CD14-positive monocyte (primary cell): ENCODE results near the gene SH3RF3. TPM values are rescaled to one million over a fixed set of nuclear protein-coding genes. Genes with fewer than 3 reads are reported as not detected.
A peak's percentile ranks its signal among the peaks of the same experiment; 100 is the strongest.

Experiments
- DNase-seq, 3 donors: peaks; one replicate each; pipeline ENCODE4 v3.0.0-alpha.2; 2011 to 2022
- H2AFZ ChIP-seq: 2 replicates; pipeline ENCODE4 v1.6.0; 2012; ENCODE audit warnings: mild to moderate bottlenecking, low read depth, low read length, inconsistent platforms; ENCODE audit not compliant: insufficient read depth, poor library complexity, severe bottlenecking
- H3K27ac ChIP-seq, 2 donors: 1 replicate in 1 of 2; 2 replicates in 1 of 2; pipeline ENCODE4 v1.5.1; 2012 to 2013; ENCODE audit warnings: low read length in 2 of 2, control low read depth in 1 of 2, inconsistent platforms in 1 of 2, low read depth in 1 of 2, mild to moderate bottlenecking in 1 of 2
- H3K27me3 ChIP-seq, 2 donors: one replicate each; pipeline versions ENCODE4 v1.6.0 to v1.6.1; 2011 to 2013; ENCODE audit warnings: low read length in 2 of 2; ENCODE audit not compliant: control insufficient read depth in 2 of 2, insufficient read depth in 2 of 2
- H3K36me3 ChIP-seq, 2 donors: replicated peaks in 1 of 2; 1 replicate in 1 of 2; 2 replicates in 1 of 2; pipeline versions ENCODE4 v1.5.1 to v1.6.1; 2012 to 2013; ENCODE audit warnings: low read length in 2 of 2, control low read depth in 1 of 2, inconsistent platforms in 1 of 2, mild to moderate bottlenecking in 1 of 2; ENCODE audit not compliant: insufficient read depth in 2 of 2, control insufficient read depth in 1 of 2
- H3K4me1 ChIP-seq, 2 donors: 1 replicate in 1 of 2; 2 replicates in 1 of 2; pipeline versions ENCODE4 v1.5.1 to v1.6.1; 2012 to 2013; ENCODE audit warnings: low read length in 2 of 2, control low read depth in 1 of 2, inconsistent platforms in 1 of 2, mild to moderate bottlenecking in 1 of 2, moderate library complexity in 1 of 2; ENCODE audit not compliant: insufficient read depth in 2 of 2, control insufficient read depth in 1 of 2
- H3K4me2 ChIP-seq: replicated peaks from 2 replicates; pipeline ENCODE3; 2012; ENCODE audit warnings: low read length, moderate library complexity, mild to moderate bottlenecking; ENCODE audit not compliant: poor library complexity, severe bottlenecking; ENCODE audit errors: extremely low read depth
- H3K4me3 ChIP-seq, 3 experiments: fragments of 200-600 bp in 1 of 3; sonication (generic) in 1 of 3; replicated peaks in 1 of 3; 1 replicate in 2 of 3; 2 replicates in 1 of 3; pipeline ENCODE4 v1.5.1; 2011 to 2013; ENCODE audit warnings: low read length in 3 of 3, mild to moderate bottlenecking in 3 of 3, control low read depth in 2 of 3, low read depth in 2 of 3, inconsistent platforms in 1 of 3, moderate library complexity in 1 of 3
- H3K79me2 ChIP-seq: 2 replicates; pipeline ENCODE4 v1.6.0; 2012; ENCODE audit warnings: mild to moderate bottlenecking, control low read depth, inconsistent platforms, low read length, moderate library complexity; ENCODE audit not compliant: insufficient read depth
- H3K9ac ChIP-seq: 2 replicates; pipeline ENCODE4 v1.6.0; 2017; ENCODE audit warnings: low read length, mild to moderate bottlenecking; ENCODE audit not compliant: insufficient read depth, poor library complexity, severe bottlenecking
- H3K9me3 ChIP-seq, 2 donors: replicated peaks in 1 of 2; 1 replicate in 1 of 2; 2 replicates in 1 of 2; pipeline versions ENCODE4 v1.5.1 to v1.6.1; 2012 to 2013; ENCODE audit warnings: low read length in 2 of 2, control low read depth in 1 of 2; ENCODE audit not compliant: control insufficient read depth in 1 of 2, insufficient read depth in 1 of 2
- H4K20me1 ChIP-seq: 2 replicates; pipeline ENCODE4 v1.6.0; 2012; ENCODE audit warnings: mild to moderate bottlenecking, low read length, control low read depth, moderate library complexity; ENCODE audit not compliant: insufficient read depth
- H3K27ac Mint-ChIP-seq, 7 donors: one replicate each; pipeline ENCODE4 v1.8.0; 2020; ENCODE audit warnings: mild to moderate bottlenecking in 7 of 7, mixed read lengths in 7 of 7, moderate library complexity in 6 of 7, inconsistent platforms in 2 of 7
- H3K27me3 Mint-ChIP-seq, 3 donors: one replicate each; pipeline ENCODE4 v1.8.0; 2021 to 2022; ENCODE audit warnings: low read depth in 3 of 3, mild to moderate bottlenecking in 3 of 3, mixed read lengths in 3 of 3, moderate library complexity in 3 of 3, inconsistent platforms in 1 of 3
- H3K36me3 Mint-ChIP-seq, 2 donors: one replicate each; pipeline ENCODE4 v1.8.0; 2020; ENCODE audit warnings: mixed read lengths in 2 of 2, inconsistent platforms in 1 of 2, mild to moderate bottlenecking in 1 of 2
- H3K4me1 Mint-ChIP-seq: one replicate; pipeline ENCODE4 v1.8.0; 2020; ENCODE audit warnings: mild to moderate bottlenecking, mixed read lengths
- H3K4me3 Mint-ChIP-seq, 2 donors: one replicate each; pipeline ENCODE4 v1.8.0; 2020; ENCODE audit warnings: mild to moderate bottlenecking in 2 of 2, mixed read lengths in 2 of 2, moderate library complexity in 1 of 2
- H3K9me3 Mint-ChIP-seq, 7 donors: one replicate each; pipeline ENCODE4 v1.8.0; 2020 to 2022; ENCODE audit warnings: mixed read lengths in 7 of 7, mild to moderate bottlenecking in 6 of 7, moderate library complexity in 6 of 7, inconsistent platforms in 2 of 7
- WGBS: methylation state at CpG from one replicate; pipeline ENCODE4 v1.1.5; 2013; ENCODE audit warnings: missing lambda C conversion rate; ENCODE audit not compliant: insufficient coverage; 5-methylcytosine and 5-hydroxymethylcytosine counted together
- intact Hi-C, 2 donors: fragments of 100-400 bp; cut with micrococcal nuclease; formaldehyde crosslinking; loops; one replicate each; pipeline versions ENCODE4 v1.15.0 to v1.15.1; 2023
- polyA plus RNA-seq, 3 donors: library from polyadenylated mRNA; depleted of rRNA in 1 of 3; unstranded in 2 of 3; stranded (reverse) in 1 of 3; fragments of 300-500 nt in 2 of 3; fragments of >200 nt in 1 of 3; fragmentation: Illumina TruSeq in 2 of 3; gene quantifications; 1 replicate in 2 of 3; 2 replicates in 1 of 3; pipeline ENCODE4 v1.2.3, GENCODE V29; 2012 to 2021
- TF ChIP-seq, protein P1 (sequence below): fragments of 200-600 bp; IDR thresholded peaks from one replicate; pipeline ENCODE4 v1.8.0; 2022; ENCODE audit warnings: antibody characterized with exemption, mild to moderate bottlenecking

SH3RF3 gene
- polyA plus RNA-seq, 3 donors, result 0.25 to 0.75 (median 0.34) TPM

- H4K20me1 ChIP-seq, result no peaks in the 10 kb centered on the region
- Mint-ChIP-seq H3K36me3 (peaks cover 1 to 12% of the 10 kb centered on the region in 2 donors), H3K4me1 (peaks cover 51% of the 10 kb centered on the region), H3K4me3 (no peak overlapping the region), H3K9me3 (peaks cover 0 to 1% (median 0%) of the 10 kb centered on the region in 7 donors), H3K27ac (peak overlapping the region in 2 of 7 donors; percentile 12 to 46), H3K27me3 (peaks cover 2 to 9% (median 4%) of the 10 kb centered on the region in 3 donors)
- intact Hi-C loops, result loop anchor here in 1 of 2 donors (10.0 kb wide), 1 partner anchor 48 kb away; no protein-coding TSS in a partner anchor
- no peak overlapping the region for H3K4me2 ChIP-seq
- H3K27me3 ChIP-seq, result no peaks in the 10 kb centered on the region
- H2AFZ ChIP-seq, result no peak overlapping the region
- no peak for DNase-seq
- TF ChIP-seq, protein P1, sequence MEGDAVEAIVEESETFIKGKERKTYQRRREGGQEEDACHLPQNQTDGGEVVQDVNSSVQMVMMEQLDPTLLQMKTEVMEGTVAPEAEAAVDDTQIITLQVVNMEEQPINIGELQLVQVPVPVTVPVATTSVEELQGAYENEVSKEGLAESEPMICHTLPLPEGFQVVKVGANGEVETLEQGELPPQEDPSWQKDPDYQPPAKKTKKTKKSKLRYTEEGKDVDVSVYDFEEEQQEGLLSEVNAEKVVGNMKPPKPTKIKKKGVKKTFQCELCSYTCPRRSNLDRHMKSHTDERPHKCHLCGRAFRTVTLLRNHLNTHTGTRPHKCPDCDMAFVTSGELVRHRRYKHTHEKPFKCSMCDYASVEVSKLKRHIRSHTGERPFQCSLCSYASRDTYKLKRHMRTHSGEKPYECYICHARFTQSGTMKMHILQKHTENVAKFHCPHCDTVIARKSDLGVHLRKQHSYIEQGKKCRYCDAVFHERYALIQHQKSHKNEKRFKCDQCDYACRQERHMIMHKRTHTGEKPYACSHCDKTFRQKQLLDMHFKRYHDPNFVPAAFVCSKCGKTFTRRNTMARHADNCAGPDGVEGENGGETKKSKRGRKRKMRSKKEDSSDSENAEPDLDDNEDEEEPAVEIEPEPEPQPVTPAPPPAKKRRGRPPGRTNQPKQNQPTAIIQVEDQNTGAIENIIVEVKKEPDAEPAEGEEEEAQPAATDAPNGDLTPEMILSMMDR, result no peak
- WGBS, result 97% methylated on average over 4 of the region's 7 CpGs
- H3K9me3 ChIP-seq, result no peaks in the 10 kb centered on the region
- H3K9ac ChIP-seq, result no peak overlapping the region
- no peak overlapping the region for H3K27ac ChIP-seq
- no peak overlapping the region for H3K4me3 ChIP-seq
- H3K36me3 ChIP-seq, result no peaks in the 10 kb centered on the region
- peaks cover 44 to 47% of the 10 kb centered on the region in 2 donors for H3K4me1 ChIP-seq
- H3K79me2 ChIP-seq, result no peaks in the 10 kb centered on the region
Measured at GRCh38 chr2:109253217-109253616, 124.2 kb downstream of the SH3RF3 start.

GRCh38 chr2:109254174-109254904 is 125.3 kb downstream of the SH3RF3 start:
- H2AFZ ChIP-seq, result no peak overlapping the region
- no peak overlapping the region for H3K4me2 ChIP-seq
- peak; percentile 62 to 70 (median 63) for DNase-seq
- no peaks in the 10 kb centered on the region for H3K36me3 ChIP-seq
- Mint-ChIP-seq H3K4me1 (peaks cover 48% of the 10 kb centered on the region), H3K4me3 (peak overlapping the region; percentile 24 to 64), H3K27ac (peak overlapping the region; percentile 52 to 95 (median 88)), H3K9me3 (peaks cover 0 to 1% (median 0%) of the 10 kb centered on the region in 7 donors), H3K36me3 (peaks cover 1 to 8% of the 10 kb centered on the region in 2 donors), H3K27me3 (peaks cover 4 to 6% (median 5%) of the 10 kb centered on the region in 3 donors)
- no peak overlapping the region for H3K4me3 ChIP-seq
- no peak overlapping the region for H3K9ac ChIP-seq
- H3K27me3 ChIP-seq, result no peaks in the 10 kb centered on the region
- no peaks in the 10 kb centered on the region for H3K9me3 ChIP-seq
- H3K4me1 ChIP-seq, result peaks cover 44 to 45% of the 10 kb centered on the region in 2 donors
- peak overlapping the region in 1 of 2 donors; percentile 88 for H3K27ac ChIP-seq
- no peaks in the 10 kb centered on the region for H4K20me1 ChIP-seq
- TF ChIP-seq, protein P1, result no peak
- 71% methylated on average over 11 of the region's 12 CpGs for WGBS
- intact Hi-C loops, result loop anchor here in 1 of 2 donors (10.0 kb wide), 1 partner anchor 50 kb away; no protein-coding TSS in a partner anchor
- H3K79me2 ChIP-seq, result no peaks in the 10 kb centered on the region
